Vagina (tissue), 2 donors: ENCODE measurements around the gene PADI2. TPM values are rescaled to one million over a fixed set of nuclear protein-coding genes. Genes with fewer than 3 reads are reported as not detected.

ENCODE experiments used
- DNase-seq, 2 donors: peaks; one replicate each; pipeline ENCODE4 v3.0.0-alpha.2; 2017; ENCODE audit errors: extremely low spot score in 2 of 2
- H3K27ac ChIP-seq: fragments of 200-600 bp; sonication (generic); one replicate; pipeline ENCODE4 v1.5.1; 2019
- H3K27me3 ChIP-seq: fragments of 200-600 bp; sonication (generic); one replicate; pipeline ENCODE4 v1.5.1; 2019
- H3K36me3 ChIP-seq, 2 donors: fragments of 200-600 bp; sonication (generic); one replicate each; pipeline ENCODE4 v1.5.1; 2017 to 2019
- H3K4me1 ChIP-seq: fragments of 200-600 bp; sonication (generic); one replicate; pipeline ENCODE4 v1.5.1; 2019
- H3K4me3 ChIP-seq, 2 donors: fragments of 200-600 bp; sonication (generic); 1 replicate in 1 of 2; 2 replicates in 1 of 2; pipeline ENCODE4 v1.5.1; 2016 to 2019
- H3K9me3 ChIP-seq: fragments of 200-600 bp; sonication (generic); one replicate; pipeline ENCODE4 v1.5.1; 2019
- POLR2A ChIP-seq, 2 donors: fragments of 450-650 bp; IDR thresholded peaks; one replicate each; pipeline ENCODE4 v1.6.1; 2017; ENCODE audit warnings: antibody characterized with exemption in 2 of 2, mild to moderate bottlenecking in 2 of 2, moderate library complexity in 2 of 2
- POLR2AphosphoS5 ChIP-seq, 2 donors: sonication (generic); formaldehyde crosslinking; IDR thresholded peaks; one replicate each; pipeline ENCODE4 v1.9.0; 2017; ENCODE audit warnings: antibody characterized with exemption in 2 of 2, mild to moderate bottlenecking in 2 of 2, low read depth in 1 of 2; ENCODE audit not compliant: insufficient read depth in 1 of 2
- intact Hi-C: fragments of 100-400 bp; cut with DNase I; formaldehyde crosslinking; loops from one replicate; pipeline ENCODE4 v1.15.1; 2023
- total RNA-seq: library from RNA; depleted of rRNA; stranded (reverse); fragments of >200 nt; gene quantifications from one replicate; pipeline ENCODE4 v1.2.3, GENCODE V29; 2016
- TF ChIP-seq, protein P1 (sequence below), 3 experiments: fragments of 450-650 bp in 2 of 3; fragments of 200-600 bp in 1 of 3; sonication (generic) in 1 of 3; IDR thresholded peaks; one replicate each; pipeline ENCODE4 v1.5.1; 2017 to 2019; ENCODE audit warnings: antibody characterized with exemption in 3 of 3, mild to moderate bottlenecking in 2 of 3, moderate library complexity in 2 of 3

Gene PADI2
- total RNA-seq, 1 donor from 2014 or later: 0.98 TPM

DNA sequence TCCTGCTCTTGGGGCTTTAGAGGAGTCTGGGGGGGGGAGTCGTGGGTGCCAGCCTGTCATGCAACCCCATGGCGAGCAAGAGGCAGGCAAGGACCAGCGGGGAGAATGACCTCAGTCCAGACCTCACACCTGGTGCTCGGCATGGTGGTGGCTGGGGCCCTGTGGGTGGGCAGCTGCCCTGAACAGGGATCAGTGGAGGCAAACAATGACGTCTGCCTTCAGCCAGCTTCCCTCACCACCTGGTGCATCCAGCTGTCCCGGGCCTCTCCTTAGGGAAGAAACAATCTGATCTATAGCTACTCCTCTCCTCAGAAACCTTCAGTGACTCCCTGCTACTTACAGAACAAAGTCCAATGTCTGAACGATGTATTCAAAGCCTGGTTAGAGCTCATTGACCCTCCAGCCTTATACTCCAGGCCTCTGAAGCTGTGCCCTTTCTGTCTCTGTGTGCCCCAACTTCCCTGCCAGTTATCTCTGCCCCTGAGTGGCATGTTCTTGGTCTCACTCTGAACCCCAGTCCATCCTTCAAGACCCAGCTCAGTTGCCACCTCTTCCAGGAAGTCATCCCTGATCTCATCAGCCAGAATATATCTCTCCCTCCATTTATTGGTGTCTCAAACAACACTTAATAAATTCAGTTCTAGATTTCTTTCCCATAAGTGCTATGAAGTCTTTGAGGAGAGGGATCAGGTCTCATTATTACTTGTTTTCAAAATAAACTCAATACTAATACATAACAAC lies 6.6 kb downstream of the PADI2 start:
- TF ChIP-seq POLR2AphosphoS5 (IDR thresholded peaks at IDR 0.05; ENCODE audit: insufficient read depth in 1 of 2, low read depth in 1 of 2) (no peak), POLR2A (IDR thresholded peaks at IDR 0.05) (no peak)
- TF ChIP-seq, protein P1, sequence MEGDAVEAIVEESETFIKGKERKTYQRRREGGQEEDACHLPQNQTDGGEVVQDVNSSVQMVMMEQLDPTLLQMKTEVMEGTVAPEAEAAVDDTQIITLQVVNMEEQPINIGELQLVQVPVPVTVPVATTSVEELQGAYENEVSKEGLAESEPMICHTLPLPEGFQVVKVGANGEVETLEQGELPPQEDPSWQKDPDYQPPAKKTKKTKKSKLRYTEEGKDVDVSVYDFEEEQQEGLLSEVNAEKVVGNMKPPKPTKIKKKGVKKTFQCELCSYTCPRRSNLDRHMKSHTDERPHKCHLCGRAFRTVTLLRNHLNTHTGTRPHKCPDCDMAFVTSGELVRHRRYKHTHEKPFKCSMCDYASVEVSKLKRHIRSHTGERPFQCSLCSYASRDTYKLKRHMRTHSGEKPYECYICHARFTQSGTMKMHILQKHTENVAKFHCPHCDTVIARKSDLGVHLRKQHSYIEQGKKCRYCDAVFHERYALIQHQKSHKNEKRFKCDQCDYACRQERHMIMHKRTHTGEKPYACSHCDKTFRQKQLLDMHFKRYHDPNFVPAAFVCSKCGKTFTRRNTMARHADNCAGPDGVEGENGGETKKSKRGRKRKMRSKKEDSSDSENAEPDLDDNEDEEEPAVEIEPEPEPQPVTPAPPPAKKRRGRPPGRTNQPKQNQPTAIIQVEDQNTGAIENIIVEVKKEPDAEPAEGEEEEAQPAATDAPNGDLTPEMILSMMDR (IDR thresholded peaks at IDR 0.05): no peak
- intact Hi-C loops: no loop called here
- no peak for DNase-seq
- no peaks in the 10 kb centered on the region for H3K36me3 ChIP-seq
- H3K4me3 ChIP-seq: no peak overlapping the region
- H3K27ac ChIP-seq: no peak overlapping the region
- H3K9me3 ChIP-seq: no peaks in the 10 kb centered on the region
- H3K27me3 ChIP-seq: no peaks in the 10 kb centered on the region
- H3K4me1 ChIP-seq: no peaks in the 10 kb centered on the region

DNA sequence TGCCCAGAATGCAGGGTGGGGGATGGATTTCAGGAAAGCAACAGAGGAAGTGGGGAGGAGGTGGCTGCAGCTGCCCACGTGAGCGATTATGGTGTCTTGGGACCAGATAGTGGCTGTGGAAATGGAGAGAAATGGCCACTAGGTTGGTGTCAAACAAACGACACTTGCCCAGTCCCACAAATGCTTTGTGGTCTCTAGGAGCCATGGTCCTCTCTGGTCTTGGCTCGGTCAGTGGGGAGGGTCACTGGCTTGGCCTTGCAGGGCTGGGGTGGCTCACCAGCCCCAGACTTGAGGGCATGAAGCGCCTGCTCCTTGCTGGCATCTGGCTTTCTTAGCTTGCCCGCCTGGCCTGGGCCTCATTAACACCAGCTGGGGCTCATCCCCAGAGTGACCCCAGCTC lies 7.2 kb downstream of the PADI2 start:
- no peak for DNase-seq

GRCh38 chr1:17110555-17110926 lies 8.7 kb downstream of the PADI2 start:
- no peak for DNase-seq
- intact Hi-C loops: no loop called here
- Histone ChIP-seq H3K4me1 (no peaks in the 10 kb centered on the region), H3K27me3 (no peaks in the 10 kb centered on the region), H3K36me3 (no peaks in the 10 kb centered on the region), H3K4me3 (no peak overlapping the region), H3K27ac (no peak overlapping the region), H3K9me3 (no peaks in the 10 kb centered on the region)
- no peak for TF ChIP-seq POLR2A (IDR thresholded peaks at IDR 0.05)
- TF ChIP-seq, protein P1 (IDR thresholded peaks at IDR 0.05): no peak
- TF ChIP-seq POLR2AphosphoS5 (IDR thresholded peaks at IDR 0.05; ENCODE audit: insufficient read depth in 1 of 2, low read depth in 1 of 2): no peak

More for the DNA sequence above, 7.2 kb downstream of the PADI2 start:
- H3K27ac ChIP-seq: no peak overlapping the region
- no peaks in the 10 kb centered on the region for H3K9me3 ChIP-seq
- no peaks in the 10 kb centered on the region for H3K36me3 ChIP-seq
- no peaks in the 10 kb centered on the region for H3K27me3 ChIP-seq
- no peak for TF ChIP-seq POLR2A (IDR thresholded peaks at IDR 0.05)
- TF ChIP-seq, protein P1 (IDR thresholded peaks at IDR 0.05): no peak
- no peak for TF ChIP-seq POLR2AphosphoS5 (IDR thresholded peaks at IDR 0.05; ENCODE audit: insufficient read depth in 1 of 2, low read depth in 1 of 2)
- no peak overlapping the region for H3K4me3 ChIP-seq
- intact Hi-C loops: no loop called here
- no peaks in the 10 kb centered on the region for H3K4me1 ChIP-seq

DNA sequence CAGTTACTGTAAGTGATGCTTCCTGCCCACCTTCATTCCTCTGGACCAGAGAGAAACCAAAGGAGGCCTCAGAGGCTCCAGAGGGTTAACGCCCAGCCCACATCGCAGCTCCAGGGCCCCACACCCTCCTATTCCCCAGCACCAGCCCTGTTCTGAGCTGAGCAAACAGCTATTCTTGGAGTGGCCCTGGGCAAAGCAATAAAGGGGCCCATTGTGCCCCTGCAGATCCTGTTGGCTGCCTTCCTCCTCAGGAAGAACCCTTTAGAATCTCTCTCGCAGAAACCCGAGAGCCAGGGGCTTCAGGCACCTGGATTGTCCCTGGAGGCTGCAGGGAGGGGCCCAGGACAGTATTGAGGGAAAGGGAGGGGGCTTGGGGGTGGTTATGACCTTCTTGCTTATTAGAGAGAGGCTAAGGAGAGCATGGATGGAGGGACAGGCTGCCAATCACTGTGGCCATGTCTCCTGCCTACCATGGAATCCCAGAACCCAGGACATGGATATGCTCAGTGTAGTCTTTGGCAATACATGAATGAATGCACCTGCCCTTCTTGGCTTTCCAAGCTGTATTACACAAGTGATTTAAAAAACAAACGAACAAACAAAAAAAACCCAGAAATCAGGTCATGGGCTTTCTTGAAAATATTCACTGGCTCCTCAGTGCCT lies 9.2 kb downstream of the PADI2 start:
- no peak overlapping the region for H3K27ac ChIP-seq
- no peaks in the 10 kb centered on the region for H3K27me3 ChIP-seq
- H3K4me3 ChIP-seq: no peak overlapping the region
- no peak for DNase-seq
- no peaks in the 10 kb centered on the region for H3K36me3 ChIP-seq
- no peaks in the 10 kb centered on the region for H3K9me3 ChIP-seq
- TF ChIP-seq POLR2AphosphoS5 (IDR thresholded peaks at IDR 0.05; ENCODE audit: insufficient read depth in 1 of 2, low read depth in 1 of 2) (no peak), POLR2A (IDR thresholded peaks at IDR 0.05) (no peak)
- TF ChIP-seq, protein P1 (IDR thresholded peaks at IDR 0.05): no peak
- H3K4me1 ChIP-seq: no peaks in the 10 kb centered on the region
- intact Hi-C loops: no loop called here

- intact Hi-C loops: no loop called here
- H3K4me1 ChIP-seq: no peaks in the 10 kb centered on the region
- TF ChIP-seq POLR2A (IDR thresholded peaks at IDR 0.05) (no peak), POLR2AphosphoS5 (IDR thresholded peaks at IDR 0.05; ENCODE audit: insufficient read depth in 1 of 2, low read depth in 1 of 2) (no peak)
- TF ChIP-seq, protein P1 (IDR thresholded peaks at IDR 0.05): no peak
- H3K9me3 ChIP-seq: no peaks in the 10 kb centered on the region
- no peaks in the 10 kb centered on the region for H3K27me3 ChIP-seq
- DNase-seq: no peak
- H3K36me3 ChIP-seq: no peaks in the 10 kb centered on the region
- no peak overlapping the region for H3K27ac ChIP-seq
- H3K4me3 ChIP-seq: no peak overlapping the region
Observed at GRCh38 chr1:17108786-17109185, 10.5 kb downstream of the PADI2 start.
